CD4-positive, alpha-beta T cell treated with Interleukin-2 at 100 ng/mL for 4 hours (primary cell): ENCODE results near the gene CMTM6.
"Not testable (repeated sequence)": the region's sequence is repeated elsewhere in the genome, so short reads cannot be mapped to it uniquely, and the experiment has no call there.

Experiments
- DNase-seq: peaks from one replicate; pipeline ENCODE4 v3.0.0-alpha.2; 2020; ENCODE audit warnings: low spot score

The CMTM6 gene

GRCh38 chr3:32499585-32499984 is 3.1 kb downstream of the CMTM6 start:
- no peak for DNase-seq

DNA sequence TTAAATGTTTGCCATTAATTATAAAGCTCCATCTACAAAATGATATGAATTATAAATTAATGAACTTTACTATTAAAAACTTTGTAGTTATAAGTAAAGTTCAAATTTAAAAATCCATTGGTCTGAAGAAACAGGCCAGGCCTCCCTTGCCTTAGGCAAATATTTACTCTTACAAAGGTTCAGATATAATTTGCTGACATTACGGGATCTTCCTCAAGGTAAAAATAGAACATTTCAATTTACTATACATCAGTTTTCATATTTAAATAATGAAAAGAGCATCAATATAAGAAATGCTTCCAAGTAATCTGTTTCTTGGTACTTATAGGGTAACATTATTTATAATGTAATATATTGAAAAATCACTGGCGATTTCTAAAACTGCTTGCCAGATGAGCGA is 3.7 kb downstream of the CMTM6 start:
- no peak for DNase-seq

DNA sequence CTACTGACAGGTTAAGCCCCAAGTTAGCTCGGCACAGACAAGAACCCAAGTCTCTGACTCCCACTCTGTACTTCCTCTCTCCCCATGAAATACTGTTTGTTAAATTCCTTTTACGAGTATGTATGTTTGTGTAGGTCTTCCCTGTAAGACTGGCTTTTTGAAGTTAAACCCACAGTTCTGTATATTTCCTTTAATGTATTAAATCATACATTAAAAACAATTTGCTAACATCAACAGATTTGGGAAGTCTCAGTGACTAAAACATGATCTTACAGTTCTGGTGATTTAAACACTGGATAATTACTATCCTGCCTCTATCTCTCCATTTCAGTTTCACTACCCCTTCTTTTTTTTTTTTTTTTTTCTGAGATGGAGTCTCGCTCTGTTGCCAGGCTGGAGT is 4.4 kb downstream of the CMTM6 start:
- DNase-seq, result no peak

GRCh38 chr3:32495609-32496008 is 7.0 kb downstream of the CMTM6 start:
- no peak for DNase-seq

DNA sequence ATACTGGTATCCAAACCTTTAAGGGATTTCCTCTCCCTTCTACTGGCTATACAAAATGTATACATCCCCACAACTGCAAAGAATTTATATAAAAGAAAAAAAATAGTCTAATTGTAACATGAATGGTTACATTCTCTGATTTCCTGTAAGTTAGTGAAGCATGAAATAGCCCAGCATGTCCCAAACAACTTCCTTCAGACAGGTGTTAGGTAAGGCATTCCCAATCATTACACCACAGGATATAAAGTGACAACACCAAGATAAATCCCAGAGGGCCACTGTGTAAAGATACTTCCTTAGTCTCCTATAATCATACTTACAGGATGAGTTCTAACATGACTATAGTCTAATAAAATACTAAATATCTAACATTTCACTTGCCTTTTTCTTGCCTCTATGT is 7.6 kb downstream of the CMTM6 start:
- no peak for DNase-seq

DNA sequence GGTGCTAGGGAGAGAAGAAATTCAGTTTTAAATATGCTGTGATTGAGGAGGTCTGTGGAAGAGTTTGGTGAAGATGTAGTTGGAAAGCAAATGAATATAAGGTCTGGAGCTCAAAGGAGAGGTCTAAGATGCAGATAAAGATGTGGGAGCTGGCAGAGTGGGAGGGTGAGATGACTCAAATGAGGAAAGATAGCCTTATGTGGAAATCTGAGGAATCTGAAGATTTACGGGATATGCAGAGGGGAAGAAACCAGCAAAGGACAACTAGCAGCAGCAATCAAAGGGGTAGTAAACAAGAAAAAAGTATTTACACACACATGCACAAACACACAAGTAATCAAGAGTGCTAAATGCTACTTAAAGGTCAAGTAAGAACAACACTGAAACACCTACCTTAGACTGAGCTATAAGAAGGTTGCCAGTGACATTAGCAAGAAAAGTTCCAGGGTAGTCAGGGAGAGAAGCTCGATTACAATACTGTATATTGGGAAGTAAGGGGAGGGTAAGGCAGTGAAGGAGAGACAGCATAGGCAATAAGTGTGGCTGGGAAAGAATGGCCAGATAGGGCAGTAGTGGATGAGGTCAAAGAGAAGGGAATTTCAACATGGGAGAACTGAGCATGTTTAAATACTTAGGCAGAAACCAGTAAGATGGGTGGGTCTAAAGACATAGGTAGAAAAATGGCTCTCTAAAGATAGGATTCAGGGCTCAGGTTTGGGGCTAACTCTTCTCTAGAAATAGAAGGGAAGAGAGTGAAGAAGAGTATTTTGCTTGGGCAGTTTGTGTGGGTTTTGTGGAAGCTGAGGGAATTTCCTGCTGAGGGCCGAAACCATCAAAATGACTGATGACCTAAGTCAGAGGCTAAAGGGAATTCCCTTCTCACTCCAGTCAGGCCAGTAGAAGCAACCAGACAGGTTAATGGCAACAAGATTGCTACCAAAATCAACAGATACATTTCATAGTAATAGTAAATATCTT is 8.9 kb downstream of the CMTM6 start:
- DNase-seq, result no peak

- DNase-seq, result no peak
Observed at GRCh38 chr3:32492684-32493436, 9.8 kb downstream of the CMTM6 start.

DNA sequence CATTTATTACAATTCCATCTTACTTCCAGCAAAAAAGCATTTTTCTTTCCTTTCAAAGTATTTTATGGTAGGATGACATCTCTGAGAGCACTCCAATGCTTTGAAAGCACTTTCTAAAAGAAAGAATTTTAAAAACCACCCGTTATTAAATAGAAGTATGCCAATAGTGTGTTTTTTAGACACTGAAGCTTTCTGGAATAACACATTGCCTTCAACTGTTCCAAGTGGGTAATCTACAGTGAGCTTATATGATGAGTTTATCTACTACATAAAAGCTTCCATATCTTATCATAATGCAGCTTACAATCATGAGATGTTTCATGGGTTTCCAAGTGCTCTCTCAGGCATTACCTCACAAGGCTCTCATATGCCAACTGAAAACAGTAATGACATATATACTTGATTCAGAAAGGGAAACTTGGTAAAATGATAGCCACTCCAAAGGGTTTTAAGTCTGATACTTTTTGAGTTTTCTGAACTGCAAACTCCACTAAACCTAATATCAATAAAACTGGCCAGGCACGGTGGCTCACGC is 14.1 kb downstream of the CMTM6 start:
- no peak for DNase-seq

DNA sequence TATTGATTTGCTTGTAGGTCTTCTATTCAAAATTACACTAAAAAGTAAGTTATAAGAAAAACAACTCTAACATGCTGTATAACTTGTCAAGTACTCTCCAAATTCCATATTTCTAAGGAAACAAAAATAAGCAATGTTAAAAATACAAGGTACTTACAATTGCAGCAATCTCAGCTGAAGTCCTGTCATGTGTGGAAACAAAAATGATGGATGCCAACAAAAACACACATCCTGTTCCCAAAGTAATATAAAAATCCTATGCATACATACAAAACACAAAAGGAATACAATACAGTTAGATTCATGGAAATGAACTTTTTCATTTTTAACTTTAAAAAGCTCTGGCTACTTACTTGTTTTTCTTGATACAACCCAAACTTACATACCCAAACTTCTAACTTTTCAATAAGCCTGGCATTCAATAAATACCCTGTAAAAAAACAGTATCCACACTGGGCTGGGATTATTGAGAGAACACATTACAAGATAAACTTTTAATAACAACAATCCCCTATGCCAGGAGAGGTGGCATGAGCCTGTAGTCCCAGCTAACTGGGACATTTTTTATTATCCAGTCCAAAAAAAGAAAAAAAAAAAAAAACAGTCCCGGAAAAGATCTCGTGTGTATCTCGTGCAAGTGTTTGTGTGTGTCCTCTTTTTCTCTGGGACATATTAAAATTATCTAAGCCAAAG is 14.7 kb downstream of the CMTM6 start:
- no peak for DNase-seq

GRCh38 chr3:32484436-32484835 is 18.2 kb downstream of the CMTM6 start:
- no peak for DNase-seq

GRCh38 chr3:32483772-32484171 is 18.9 kb downstream of the CMTM6 start:
- DNase-seq, result no peak

- DNase-seq, result no peak
Observed at GRCh38 chr3:32482693-32483092, 20.0 kb downstream of the CMTM6 start.

- no peak for DNase-seq
Observed at GRCh38 chr3:32481791-32482631, 20.6 kb downstream of the CMTM6 start.

DNA sequence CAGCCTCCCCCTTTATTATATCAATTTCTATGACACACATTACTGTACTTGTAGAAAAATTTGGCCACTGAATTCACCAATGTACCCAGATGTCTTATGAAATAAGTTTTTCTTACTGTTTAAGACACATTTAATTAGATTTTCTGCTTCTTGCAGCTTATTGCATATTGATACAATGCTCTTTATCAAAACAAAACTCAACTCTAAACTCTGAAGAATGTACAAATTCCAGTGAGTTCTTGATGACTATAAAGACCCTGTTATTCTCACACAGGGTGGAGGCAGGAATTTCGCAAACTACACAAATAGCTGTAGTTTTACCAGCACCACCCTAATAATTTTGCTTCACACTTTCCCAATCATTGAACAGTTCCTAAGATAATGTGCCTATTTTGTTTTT is 22.0 kb downstream of the CMTM6 start:
- DNase-seq, result no peak

GRCh38 chr3:32474201-32474600 is 28.5 kb downstream of the CMTM6 start:
- no peak for DNase-seq

DNA sequence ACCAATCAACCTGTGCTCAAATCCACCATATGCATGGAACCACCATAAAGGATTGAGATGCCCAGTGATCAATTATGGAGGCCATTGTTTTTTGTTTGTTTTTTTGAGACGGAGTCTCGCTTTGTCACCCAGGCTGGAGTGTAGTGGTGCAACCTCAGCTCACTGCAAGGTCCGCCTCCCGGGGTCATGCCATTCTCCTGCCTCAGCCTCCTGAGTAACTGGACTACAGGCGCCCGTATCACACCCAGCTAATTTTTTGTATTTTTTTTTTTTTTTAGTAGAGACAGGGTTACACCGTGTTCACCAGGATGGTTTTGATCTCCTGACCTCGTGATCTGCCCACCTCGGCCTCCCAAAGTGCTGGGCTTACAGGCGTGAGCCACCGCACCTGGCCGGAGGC is 30.5 kb downstream of the CMTM6 start:
- DNase-seq, result not testable (repeated sequence)

DNA sequence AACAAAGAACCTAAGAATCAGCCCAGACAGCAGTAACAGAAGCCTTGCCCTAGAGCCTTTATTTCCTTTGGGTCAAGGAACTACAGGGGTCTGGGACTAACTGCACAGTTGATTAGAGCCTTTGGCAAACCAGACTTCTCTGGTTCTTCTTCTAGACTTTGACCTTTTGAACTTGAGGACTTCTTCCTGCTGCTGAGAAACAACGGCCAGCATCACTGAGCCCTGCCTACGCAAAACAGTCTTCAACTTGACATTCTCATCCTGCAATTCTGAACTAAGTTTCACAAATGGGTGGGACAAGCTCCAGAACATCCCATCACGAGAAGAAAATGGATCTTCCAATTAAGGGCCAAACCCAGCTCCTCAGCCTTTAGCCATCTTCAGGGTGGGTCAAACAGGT is 31.4 kb downstream of the CMTM6 start:
- DNase-seq, result no peak

DNA sequence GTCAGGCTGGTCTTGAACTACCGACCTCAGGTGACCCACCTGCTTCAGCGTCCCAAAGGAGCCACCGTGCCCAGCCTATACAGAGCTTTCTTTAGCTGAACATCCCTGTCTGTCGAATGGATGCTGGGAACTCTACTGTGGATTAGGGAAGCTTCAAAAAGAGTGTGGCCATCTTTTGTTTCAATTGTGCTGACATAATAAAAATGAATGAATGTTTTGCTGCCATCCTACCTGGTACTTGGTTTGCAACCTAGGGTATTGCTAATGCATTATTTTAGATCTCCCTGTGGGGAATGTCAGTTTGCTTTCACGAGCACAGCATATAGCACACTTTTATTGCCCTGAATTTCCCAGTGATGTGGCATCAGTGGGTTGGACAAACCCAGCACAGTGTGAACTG is 32.3 kb downstream of the CMTM6 start:
- no peak for DNase-seq

GRCh38 chr3:32469151-32469874 is 33.3 kb downstream of the CMTM6 start:
- DNase-seq, result no peak

DNA sequence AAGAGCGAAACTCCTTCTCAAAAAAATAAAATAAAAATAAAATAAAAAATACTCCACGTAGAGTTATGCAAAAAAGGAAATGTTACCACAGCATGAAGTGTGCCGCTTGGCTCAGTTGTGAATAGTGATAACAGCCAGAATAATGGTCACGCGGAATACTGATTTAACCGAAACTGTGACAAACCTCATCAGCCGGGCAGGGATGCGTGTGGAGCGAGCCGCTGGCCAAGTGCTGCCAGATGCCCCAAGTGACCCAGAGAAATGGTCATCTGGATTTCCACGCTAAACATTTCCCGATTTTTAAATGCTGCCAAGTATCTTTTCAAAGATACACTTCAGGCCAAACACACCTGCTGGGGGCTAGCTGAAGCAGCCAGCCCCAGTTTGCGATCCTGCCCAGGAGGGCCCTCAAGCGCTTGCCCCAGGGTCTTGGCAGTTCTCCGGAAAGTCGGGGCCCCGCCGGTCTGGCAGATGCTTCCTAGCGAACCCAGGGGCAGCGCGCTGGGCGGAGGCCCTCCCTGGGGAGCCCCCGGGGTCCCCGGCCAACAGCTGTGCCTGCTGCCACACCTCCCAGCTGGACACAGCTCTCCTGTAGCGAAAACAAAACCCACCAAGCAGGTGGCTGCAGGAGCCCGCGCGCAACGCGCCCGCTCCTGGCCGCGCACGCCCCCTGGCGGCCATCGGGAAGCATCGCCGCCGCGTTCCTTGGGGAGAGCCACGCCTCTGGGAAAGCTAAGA is 35.1 kb downstream of the CMTM6 start:
- peak; percentile 79 for DNase-seq
